ENCODE results near the gene RBM42.
"Not testable (repeated sequence)": the region's sequence is repeated elsewhere in the genome, so short reads cannot be mapped to it uniquely, and the experiment has no call there.

RBM42 gene

GRCh38 chr19:35643255-35644205 lies 14.7 kb downstream of the RBM42 start:
- DNase-seq (ENCODE audit: insufficient read length) = peak; percentile 91
- FAIRE-seq = peak; percentile 77
- TF ChIP-seq POLR2A (IDR thresholded peaks at IDR 0.05; ENCODE audit: low read depth, low read length) (peak; percentile 87), TAF1 (IDR thresholded peaks at IDR 0.05; ENCODE audit: borderline replicate concordance, low read depth, low read length) (peak; percentile 54; the same call in 1 of the 2 replicates), POLR2AphosphoS5 (IDR thresholded peaks at IDR 0.05; ENCODE audit: low read depth, low read length) (peak; percentile 76; the same call in 1 of the 2 replicates)

GRCh38 chr19:35644206-35644986 lies 15.6 kb downstream of the RBM42 start:
- TF ChIP-seq POLR2AphosphoS5 (IDR thresholded peaks at IDR 0.05; ENCODE audit: low read depth, low read length) (no peak), TAF1 (IDR thresholded peaks at IDR 0.05; ENCODE audit: borderline replicate concordance, low read depth, low read length) (no peak), POLR2A (IDR thresholded peaks at IDR 0.05; ENCODE audit: low read depth, low read length) (no peak)
- FAIRE-seq (peak; percentile 93), DNase-seq (ENCODE audit: insufficient read length) (peak; percentile 95)

- FAIRE-seq (peak; percentile 85), DNase-seq (ENCODE audit: insufficient read length) (no peak)
- TF ChIP-seq POLR2A (IDR thresholded peaks at IDR 0.05; ENCODE audit: low read depth, low read length) (no peak), POLR2AphosphoS5 (IDR thresholded peaks at IDR 0.05; ENCODE audit: low read depth, low read length) (no peak), TAF1 (IDR thresholded peaks at IDR 0.05; ENCODE audit: borderline replicate concordance, low read depth, low read length) (no peak)
Observed at GRCh38 chr19:35644987-35645679, 16.3 kb downstream of the RBM42 start.

- DNase-seq (ENCODE audit: insufficient read length) (no peak), FAIRE-seq (no peak)
- TF ChIP-seq POLR2AphosphoS5 (IDR thresholded peaks at IDR 0.05; ENCODE audit: low read depth, low read length) (no peak), POLR2A (IDR thresholded peaks at IDR 0.05; ENCODE audit: low read depth, low read length) (no peak), TAF1 (IDR thresholded peaks at IDR 0.05; ENCODE audit: borderline replicate concordance, low read depth, low read length) (no peak)
Observed at GRCh38 chr19:35645680-35646511, 17.1 kb downstream of the RBM42 start.

GRCh38 chr19:35648017-35648961 lies 19.5 kb downstream of the RBM42 start, which contains the start of gene COX6B1:
COX6B1 (plus strand) TSS chr19:35648323; CDS start chr19:35651244, 2,921 bp downstream.
- FAIRE-seq = peak; percentile 96
- peak; percentile 96 for DNase-seq (ENCODE audit: insufficient read length)
- TF ChIP-seq POLR2AphosphoS5 (IDR thresholded peaks at IDR 0.05; ENCODE audit: low read depth, low read length) = peak; percentile 94
- TF ChIP-seq POLR2A (IDR thresholded peaks at IDR 0.05; ENCODE audit: low read depth, low read length) = peak; percentile 92
- peak; percentile 90 for TF ChIP-seq TAF1 (IDR thresholded peaks at IDR 0.05; ENCODE audit: borderline replicate concordance, low read depth, low read length)

- no peak for TF ChIP-seq POLR2AphosphoS5 (IDR thresholded peaks at IDR 0.05; ENCODE audit: low read depth, low read length)
- DNase-seq (ENCODE audit: insufficient read length) (no peak), FAIRE-seq (no peak)
Observed at GRCh38 chr19:35650581-35650980, 21.7 kb downstream of the RBM42 start.

- not testable (repeated sequence) for FAIRE-seq; DNase-seq (ENCODE audit: insufficient read length)
Observed at GRCh38 chr19:35654828-35655227, 26.0 kb downstream of the RBM42 start.

- no peak for DNase-seq (ENCODE audit: insufficient read length)
- no peak for FAIRE-seq
Observed at GRCh38 chr19:35655600-35655999, 26.8 kb downstream of the RBM42 start.

GRCh38 chr19:35656700-35657099 lies 27.9 kb downstream of the RBM42 start:
- DNase-seq (ENCODE audit: insufficient read length) = no peak
- FAIRE-seq = no peak
- TF ChIP-seq POLR2AphosphoS5 (IDR thresholded peaks at IDR 0.05; ENCODE audit: low read depth, low read length) (no peak), TAF1 (IDR thresholded peaks at IDR 0.05; ENCODE audit: borderline replicate concordance, low read depth, low read length) (no peak), POLR2A (IDR thresholded peaks at IDR 0.05; ENCODE audit: low read depth, low read length) (no peak)

More at GRCh38 chr19:35655600-35655999, 26.8 kb downstream of the RBM42 start:
- TF ChIP-seq POLR2AphosphoS5 (IDR thresholded peaks at IDR 0.05; ENCODE audit: low read depth, low read length) = no peak
